Activated gamma-delta T cell treated with Interleukin-2 at 50 U/mL for 16 hours (primary cell): ENCODE data around the gene APOBEC3H.

Experiments
- DNase-seq: peaks from one replicate; pipeline ENCODE4 v3.0.0-alpha.2; 2020

The APOBEC3H gene

DNA sequence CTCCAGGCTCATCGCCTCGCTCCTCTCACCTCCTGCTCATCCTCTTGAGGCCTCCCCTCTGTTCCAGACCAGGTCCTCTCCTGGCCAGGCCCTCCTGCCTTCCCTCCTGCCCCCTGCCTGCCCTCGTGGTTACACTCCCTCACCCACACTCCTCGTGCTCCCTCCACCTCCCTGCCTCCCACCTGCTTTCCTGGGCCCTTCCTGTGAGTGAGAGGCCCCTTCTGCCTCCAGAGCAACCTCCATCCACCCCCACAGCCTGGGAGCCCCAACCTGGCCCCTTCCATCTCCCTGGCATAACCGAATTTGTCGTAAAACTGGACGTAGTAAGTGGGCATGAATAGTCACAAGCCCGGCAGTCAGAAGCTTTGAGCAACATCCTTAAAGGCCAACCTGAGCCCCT is 15.4 kb upstream of the APOBEC3H start:
- no peak for DNase-seq

DNA sequence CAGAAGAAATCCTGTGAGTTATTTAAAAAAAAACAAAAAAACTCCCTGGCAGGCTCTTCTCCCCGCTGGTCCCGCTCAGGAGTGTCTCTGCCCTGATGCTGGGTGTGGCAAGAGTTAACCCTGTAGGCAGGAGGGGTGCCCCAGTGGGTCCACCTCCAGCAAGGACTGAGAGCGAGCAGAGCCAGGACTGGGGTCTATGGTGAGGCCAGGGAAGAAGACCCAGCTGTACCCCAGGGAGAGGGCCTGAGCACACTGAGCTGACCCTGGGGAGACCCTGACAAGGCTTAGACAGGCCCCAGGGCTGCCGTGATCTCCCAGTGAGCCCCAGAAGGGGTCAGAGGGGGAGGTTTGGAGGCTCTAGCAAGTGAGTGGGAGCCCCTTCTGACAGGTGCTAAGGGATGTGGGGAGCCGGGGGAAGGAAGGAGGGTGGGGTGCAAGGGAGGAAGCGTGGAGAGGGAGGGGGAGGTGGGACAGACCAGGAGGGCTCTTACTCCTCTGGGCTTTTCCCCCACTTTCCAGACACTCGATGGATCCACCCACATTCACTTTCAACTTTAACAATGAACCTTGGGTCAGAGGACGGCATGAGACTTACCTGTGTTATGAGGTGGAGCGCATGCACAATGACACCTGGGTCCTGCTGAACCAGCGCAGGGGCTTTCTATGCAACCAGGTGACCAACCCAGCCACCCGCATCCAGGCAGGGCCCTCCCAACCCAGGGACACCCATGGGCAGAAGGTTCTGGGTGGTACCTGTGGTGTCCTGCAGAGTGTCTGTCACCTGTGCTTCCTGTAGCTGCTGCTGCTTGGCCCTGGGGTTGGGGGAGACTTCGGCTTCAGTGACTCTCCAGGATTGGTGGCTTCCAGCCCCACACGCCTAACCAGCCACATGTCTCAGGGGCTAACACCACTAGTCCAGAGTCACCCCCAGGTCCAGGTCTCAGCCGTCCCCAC is 13.6 kb upstream of the APOBEC3H start:
- no peak for DNase-seq

DNA sequence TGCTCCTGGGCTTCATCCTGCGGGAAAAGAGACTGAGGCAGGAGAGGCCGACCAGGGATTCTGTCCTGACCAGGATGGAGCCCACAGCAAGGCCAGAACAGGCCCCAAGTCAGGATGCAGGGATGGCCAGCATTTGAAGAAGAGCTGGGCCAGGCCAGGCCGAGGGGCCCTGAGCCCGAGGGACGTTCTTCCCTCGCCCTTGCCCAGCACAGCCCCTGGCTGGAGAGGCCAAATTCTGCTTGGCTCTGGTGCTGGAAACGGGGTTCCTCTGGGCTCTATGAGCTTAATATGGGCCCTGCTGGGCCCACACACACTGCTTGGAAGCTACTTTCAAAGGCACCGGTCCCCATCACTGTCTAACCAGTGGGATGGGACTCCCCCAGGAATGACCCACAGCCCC is 12.4 kb upstream of the APOBEC3H start:
- no peak for DNase-seq

DNA sequence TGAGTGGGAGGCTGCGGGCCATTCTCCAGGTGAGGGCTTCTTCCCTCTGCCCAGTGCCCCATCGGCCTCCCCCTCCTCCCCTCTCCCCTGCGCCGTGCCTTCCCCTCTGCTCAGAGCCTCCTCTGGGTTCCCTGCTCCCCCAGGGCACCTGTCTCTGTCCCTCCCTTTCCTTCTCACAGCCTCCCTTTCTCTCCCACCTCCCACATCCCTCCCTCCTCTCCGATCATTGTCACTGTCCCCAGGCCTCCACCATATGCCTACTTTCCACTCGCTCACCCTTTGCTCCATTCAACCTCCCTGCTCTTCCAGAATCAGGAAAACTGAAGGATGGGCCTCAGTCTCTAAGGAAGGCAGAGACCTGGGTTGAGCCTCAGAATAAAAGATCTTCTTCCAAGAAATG is 9.9 kb upstream of the APOBEC3H start:
- DNase-seq, result no peak

DNA sequence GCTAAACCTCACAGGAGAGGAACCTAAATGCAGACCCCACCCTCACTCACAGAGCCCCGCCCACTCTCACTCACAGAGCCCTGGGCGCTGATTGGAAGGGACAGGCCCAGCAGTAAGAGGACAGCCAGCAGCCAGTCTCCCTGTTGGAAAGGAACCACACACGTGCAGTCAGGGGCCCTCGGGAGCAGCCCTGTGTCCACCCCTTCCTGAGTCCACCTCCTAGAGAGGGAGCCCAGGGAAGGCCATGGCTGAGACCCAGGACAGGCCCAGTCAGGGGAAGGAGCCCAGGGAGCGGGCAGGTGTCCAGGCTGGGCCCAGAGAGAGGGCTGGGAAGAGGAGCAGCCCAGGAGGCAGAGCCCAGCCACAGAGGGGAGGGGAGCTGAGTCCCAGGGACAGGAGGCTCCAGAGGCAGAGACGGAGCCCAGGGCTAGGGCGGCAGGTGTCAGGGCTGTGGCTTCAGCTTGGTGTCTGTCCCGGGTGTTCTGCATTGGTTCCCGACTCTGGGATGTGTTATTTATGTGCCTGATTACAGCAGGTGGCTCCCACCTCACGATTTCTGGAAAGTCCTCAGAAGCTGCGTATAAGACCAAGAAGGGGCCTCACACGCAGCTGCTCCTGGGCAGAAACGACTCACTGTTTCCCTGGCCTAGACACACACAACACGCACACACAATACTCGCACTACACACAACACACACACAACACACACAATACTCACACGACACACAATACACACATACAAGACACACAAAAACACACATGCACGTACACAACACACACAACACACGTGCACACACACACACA is 9.0 kb upstream of the APOBEC3H start:
- no peak for DNase-seq

DNA sequence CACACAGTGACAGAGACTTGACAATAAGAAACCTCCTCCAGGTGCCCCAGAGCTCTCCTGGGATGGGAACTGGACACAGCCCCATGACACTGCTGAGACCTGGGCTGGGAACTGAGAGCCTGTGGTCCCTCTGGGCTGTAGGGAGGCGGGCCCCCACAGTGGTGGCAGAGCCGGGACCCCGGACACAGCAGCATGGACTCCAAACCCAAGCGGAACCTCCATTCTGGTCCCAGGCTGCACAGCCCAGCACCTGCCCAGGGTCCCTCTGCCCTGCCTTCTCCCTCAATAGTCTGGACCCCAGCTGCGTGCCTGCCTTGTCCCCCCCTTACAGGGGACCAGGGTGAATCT is 8.4 kb upstream of the APOBEC3H start:
- no peak for DNase-seq

DNA sequence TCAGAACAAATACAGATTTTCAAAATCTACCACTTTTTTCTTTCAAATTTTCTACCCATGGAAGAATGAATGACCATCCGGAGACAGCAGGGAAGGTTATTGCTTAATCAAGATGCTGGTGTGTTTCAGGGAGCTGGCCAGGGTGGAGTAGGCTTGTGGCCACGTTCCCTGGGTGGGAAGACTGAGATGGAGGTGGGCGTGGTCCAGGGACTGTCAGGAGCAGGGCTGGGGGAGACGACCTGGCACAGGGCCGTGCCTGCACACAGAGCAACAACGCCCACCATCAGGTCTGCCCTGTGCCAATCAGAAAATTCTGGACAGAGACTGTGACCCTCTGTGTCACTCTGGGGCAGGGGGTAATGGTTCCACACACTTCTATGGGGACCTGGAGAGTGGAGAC is 7.1 kb upstream of the APOBEC3H start:
- no peak for DNase-seq

DNA sequence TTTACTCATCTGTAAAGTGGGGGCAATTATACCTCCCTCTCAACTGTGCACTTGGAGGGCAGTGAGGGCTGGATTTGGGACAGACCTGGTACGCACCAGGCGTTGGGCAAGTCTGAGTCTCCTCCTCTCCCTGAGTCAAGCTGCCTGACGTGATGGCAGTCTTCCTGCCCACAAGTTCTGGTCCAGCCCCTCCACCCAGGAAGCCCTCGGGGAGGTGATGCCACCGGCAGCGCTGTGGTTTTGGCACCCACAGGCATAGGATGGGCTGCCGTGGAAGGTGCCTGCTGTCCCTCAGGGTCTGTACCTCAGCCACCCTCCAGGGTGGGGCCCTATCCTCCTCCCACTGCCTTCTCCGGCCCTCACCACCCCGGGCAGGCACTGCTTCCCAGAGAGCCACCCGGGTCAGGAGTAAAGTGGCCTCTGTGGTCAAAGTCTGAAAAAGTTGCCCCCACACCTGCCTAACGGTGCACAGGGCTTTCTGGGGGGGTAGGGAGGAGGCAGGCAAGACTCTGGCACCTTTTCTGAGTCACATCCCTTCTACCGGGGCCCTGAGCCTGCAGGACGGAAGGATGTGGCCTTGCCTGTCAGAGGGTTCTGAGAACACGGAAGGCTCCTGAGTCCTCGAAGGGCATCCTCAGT is 6.5 kb upstream of the APOBEC3H start:
- peak; percentile 93 for DNase-seq

DNA sequence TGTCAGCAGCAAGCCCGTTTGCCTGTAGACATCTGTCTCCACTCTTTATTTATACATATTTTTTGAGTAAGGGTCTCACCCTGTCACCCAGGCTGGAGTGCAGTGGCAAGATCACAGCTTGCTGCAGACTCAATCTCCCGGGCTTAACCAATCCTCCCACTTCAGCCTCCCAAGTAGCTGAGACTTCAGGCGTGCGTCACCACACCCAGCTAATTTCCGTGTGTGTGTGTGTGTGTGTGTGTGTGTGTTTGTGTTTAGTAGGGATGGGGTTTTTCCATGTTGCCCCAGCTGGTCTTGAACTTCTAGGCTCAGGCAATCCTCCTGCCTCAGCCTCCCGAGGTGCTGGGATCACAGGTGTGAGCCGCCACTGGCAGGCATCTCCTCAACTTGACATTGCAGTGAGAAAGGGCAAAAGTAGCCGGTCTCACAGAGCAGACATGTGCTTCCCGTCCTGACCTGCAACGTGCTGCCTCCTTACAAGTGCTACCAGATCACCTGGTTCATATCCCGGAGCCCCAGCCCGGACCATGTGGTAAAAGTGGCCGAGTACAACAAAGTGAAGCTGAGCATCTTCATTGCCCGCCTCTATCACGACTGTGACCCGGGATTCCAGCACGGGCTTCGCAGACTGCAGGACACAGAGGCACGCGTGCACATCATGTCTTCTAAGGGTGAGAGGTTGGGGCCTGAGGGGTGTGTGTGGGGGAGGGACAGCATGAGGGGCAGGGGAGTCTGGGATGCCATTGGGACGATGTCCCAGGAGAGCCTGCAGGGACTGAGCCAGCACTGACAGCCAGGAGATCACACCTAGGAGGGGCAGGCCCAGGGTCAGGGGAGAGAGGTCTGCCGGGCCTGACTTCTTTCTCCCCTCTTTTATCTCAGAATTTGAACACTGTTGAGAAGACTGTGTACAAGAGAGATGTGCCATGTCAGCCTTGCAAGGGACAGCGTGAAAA is 5.6 kb upstream of the APOBEC3H start:
- DNase-seq, result peak; percentile 29

DNA sequence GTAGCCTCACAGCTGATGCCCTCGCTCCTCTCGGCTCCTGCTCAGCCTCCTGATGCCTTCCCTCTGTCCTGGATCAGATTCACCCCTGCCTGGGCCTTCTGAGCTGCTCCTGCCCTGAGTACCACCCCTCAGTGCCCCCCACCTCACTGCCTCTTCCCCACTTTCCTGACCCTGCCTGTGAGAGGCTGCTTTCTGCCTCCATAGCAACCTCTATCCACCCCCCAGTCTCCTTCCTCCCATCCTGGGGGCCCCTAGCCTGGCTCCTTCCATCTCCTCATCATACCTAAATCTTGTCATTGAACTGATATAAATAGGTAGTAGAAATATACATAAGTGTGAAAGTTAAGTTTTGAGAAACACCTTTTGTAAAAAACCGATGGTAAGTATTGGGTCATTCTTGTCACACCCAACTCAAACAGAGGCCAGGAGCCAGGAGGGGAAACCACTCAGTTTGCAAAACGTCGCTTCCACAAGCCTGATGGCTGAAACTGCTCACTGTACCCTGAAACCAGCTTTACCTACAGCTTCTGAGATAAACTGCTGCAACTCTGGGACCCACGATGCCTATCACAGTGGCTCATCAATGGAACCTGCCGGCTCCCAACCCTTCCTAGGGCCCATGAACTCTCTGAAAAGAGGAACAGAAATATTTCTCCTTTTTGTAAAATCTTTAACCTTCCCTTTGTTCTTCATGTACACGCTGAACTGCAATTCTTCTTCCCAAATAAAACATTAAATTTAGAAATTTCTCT is 4.8 kb upstream of the APOBEC3H start:
- no peak for DNase-seq

DNA sequence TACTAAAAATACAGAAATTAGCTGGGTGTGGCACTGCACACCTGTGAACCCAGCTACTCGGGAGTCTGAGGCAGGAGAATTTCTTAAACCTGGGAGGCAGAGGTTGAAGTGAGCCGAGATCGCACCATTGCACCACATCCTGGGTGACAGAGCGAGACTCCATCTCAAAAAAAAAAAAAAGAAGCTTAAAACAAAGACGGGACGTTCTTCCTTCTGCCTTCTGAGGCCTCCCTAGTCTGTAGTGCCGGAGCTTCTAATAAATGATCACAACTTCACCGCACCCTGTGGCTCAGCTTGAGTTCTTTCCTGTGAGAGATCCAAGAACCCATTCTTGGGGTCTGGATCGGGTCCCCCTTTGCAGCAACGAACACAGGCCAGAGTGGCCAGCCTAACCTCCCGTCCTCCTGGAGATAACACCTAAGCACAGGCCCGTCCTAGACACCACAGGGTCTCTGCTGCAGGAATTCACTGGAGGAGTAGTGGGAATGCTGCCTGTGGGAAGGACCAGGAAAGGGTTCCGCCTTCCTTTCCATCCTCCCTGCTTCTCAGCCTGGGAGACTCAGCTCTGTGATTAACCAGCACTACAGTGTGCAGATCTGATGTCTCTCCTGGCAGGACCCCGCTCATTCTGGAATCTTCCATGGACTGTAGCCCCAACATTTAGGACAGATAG is 2.2 kb upstream of the APOBEC3H start:
- DNase-seq, result peak; percentile 45

DNA sequence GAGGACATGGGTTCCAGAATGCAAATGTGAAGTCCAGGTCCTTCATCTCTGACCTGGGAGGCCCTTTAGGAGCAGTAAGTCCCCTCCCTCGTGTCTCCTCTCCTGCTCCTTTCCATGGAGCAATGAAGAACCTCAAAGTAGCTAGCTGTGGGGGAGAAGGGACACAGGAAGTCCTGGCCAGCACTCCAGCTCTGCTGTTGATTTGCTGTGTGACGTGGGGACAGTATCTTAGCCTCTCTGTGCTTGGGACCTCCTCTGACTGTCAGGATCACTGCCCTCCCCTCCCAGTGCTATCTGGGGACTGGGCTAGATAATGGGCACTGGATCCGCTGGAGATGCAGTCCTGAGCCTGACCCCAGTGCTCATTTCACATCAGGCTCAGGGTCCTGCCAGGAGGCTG is 1.1 kb upstream of the APOBEC3H start:
- DNase-seq, result no peak

DNA sequence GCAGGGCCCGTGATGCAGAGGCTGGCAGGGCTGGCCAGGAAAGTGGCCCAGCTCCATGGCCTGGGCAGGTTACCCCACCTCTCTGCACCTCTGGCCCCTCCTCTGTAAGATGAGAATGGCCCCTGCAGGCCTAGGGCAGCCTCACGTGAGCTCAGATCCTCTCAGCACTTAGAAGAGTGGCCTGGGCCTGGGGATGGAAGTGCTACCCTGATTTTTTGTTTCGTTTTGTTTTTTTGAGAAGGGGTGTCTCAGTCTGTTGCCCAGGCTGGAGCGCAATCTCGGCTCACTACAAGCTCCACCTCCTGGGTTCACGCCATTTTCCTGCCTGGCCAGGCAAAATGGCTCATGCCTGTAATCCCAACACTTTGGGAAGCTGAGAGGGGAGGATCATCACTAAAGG is 982 bp downstream of the APOBEC3H start:
- DNase-seq, result no peak

DNA sequence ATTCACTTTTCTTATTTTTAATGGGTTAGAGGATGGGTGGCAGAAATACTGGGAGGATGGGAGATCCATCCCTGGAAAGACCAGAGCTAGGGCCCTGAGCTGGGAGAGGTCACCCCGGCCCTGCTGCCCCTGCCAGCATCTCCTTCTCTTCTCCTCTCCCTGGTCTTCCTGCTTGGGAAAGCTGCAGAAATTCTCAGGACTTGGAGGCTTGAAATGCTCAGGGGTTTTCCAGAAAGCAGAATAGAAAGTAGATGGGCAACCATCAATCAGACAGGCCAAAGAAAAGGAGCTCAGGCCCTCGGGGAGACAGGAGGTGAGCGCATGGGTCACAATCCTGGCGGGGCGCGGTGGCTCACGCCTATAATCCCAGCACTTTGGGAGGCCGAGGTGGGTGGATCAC is 1.5 kb downstream of the APOBEC3H start:
- no peak for DNase-seq

DNA sequence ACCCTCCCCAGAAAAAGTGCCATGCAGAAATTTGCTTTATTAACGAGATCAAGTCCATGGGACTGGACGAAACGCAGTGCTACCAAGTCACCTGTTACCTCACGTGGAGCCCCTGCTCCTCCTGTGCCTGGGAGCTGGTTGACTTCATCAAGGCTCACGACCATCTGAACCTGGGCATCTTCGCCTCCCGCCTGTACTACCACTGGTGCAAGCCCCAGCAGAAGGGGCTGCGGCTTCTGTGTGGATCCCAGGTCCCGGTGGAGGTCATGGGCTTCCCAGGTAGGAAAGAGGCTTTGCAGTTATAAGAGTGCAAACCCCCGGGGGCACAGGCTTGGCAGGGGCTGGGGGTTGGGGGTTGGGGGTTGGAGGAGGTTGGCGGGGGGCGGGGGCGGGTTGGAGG is 4.2 kb downstream of the APOBEC3H start:
- DNase-seq, result no peak

DNA sequence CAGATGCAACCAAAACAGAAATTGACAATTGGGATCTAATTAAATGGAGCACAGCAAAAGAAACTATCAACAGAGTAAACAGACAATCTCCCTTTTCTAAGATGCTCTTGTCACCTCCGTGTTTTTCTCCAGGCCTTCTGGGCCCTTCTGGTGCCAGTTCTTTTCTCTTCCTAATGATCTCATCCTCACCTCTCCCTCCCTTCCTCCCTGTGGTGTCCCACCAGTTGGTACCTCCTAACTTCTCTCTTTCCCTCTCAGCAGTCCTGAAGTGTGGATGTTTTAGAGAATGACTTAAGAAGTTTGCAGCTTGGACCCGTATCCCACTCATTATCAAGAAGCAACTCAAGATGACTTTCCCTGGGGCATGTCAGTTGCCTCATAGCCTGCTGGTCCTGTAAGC is 6.4 kb downstream of the APOBEC3H start:
- DNase-seq, result no peak

DNA sequence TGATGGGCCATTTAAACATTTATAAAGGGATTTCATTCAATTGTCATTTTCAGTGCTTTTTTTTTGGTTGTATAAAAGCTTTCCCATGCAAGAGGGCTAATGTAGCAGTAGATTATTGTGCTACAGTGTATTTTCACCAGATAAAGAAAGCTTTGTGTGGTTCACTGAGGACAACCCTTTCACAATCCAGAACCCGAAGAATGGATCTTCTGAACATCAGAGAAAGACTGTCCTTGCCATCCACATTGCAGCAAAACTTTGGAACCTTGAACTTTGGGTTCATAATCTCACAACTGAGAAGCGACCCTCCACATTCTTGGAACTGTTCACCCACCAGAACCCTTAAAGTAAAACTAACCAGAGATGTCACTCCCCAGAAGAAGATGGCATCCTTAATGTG is 9.3 kb downstream of the APOBEC3H start:
- DNase-seq, result no peak

DNA sequence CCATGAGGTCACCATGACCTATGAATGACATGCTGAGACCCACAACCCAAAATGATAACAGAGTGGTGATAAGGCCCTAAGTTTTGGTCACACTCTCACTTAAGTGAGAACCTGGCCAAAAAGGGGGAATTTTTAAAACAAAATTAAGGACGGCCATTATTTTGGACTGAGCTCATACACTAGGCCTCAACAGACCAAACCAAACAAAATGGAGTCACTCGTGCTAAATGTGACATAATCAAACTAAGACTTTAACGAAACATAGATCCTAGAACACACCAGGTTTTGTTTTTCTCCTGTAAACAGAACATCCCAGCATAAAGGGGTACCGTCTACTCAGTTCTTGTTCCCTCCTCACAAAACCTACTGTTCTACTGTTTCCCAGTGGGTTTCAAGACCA is 11.4 kb downstream of the APOBEC3H start:
- no peak for DNase-seq

DNA sequence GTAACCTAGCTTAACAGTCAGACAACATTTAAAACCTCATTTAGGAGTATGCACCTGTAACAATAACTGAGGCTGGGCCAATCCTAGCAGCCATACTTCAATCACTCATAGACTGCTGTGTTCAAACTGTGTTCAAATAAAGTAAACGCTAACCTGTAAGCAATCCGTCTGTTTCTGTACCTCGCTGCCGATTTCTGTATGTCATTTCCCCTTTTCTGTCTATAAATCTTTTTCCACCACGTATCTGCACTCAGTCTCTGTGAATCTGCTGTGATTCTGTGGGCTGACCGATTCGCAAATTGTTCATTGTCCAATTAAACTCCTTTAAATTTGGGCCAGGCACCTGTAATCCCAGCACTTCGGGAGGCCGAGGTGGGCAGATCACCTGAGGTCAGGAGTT is 12.3 kb downstream of the APOBEC3H start:
- DNase-seq, result no peak

DNA sequence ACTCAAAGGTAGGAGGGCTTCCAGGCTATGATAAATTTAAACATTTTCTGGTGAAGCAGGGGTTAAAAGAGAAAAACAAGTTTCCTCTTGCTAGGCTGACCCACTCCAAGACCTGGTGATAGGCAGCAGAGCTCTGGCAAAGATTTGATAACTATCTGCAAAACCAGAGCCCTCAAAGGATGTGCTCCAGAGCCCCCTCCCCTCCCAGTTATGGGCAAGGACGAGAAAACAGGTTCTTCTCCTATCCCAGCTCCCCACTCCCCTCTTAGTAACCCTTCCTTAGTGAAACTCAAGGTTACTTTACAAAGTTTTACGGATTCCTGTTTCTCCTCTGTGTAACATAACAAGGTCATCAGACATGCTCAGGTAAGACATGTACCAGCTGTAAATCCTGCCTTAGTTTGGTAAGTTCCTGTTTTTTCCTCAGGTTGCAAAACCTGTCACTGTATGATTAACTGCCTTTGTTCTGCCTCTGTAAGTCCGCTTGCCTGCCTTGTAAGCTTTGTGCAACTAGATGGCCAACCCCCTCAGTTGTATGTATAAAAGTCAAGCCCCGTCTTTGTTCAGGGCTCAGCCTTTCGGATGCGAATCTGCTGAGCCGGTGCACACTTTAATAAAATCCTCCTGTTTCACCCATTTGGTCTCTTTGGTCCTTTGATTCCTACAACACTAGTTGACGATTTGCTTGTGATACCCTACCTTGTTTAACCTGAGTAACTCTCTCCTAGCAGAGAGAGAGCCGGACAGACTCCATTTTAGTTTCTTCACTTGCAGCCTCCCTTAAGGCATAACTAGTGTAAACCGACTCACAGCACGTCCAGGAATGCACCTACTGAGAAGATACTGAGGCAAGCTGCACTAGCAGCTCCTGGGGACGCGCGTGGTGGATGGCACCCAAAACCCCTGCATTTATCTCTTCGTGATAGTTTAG is 13.9 kb downstream of the APOBEC3H start:
- DNase-seq, result no peak
